Activated CD4-positive, alpha-beta T cell treated with anti-CD3 and anti-CD28 coated beads, Interleukin-2, amount 10 ng/mL, durations not matched to agents 24 days and 14 days (primary cell): ENCODE results near the gene PIEZO2. TPM values are rescaled to one million over a fixed set of nuclear protein-coding genes. Genes with fewer than 3 reads are reported as not detected.
"Not testable (repeated sequence)": the region's sequence is repeated elsewhere in the genome, so short reads cannot be mapped to it uniquely, and the experiment has no call there.

Experiments used
- DNase-seq: peaks from one replicate; pipeline ENCODE4 v3.0.0; 2022
- H3K27ac Mint-ChIP-seq: one replicate; pipeline ENCODE4 v1.8.0; 2022; ENCODE audit warnings: mild to moderate bottlenecking, mixed read lengths
- H3K27me3 Mint-ChIP-seq: one replicate; pipeline ENCODE4 v1.8.0; 2022; ENCODE audit warnings: mixed read lengths
- H3K36me3 Mint-ChIP-seq: one replicate; pipeline ENCODE4 v1.8.0; 2022; ENCODE audit warnings: low read depth, mild to moderate bottlenecking, mixed read lengths
- H3K4me1 Mint-ChIP-seq: one replicate; pipeline ENCODE4 v1.8.0; 2021; ENCODE audit warnings: mixed read lengths
- H3K4me3 Mint-ChIP-seq: one replicate; pipeline ENCODE4 v1.8.0; 2022; ENCODE audit warnings: mild to moderate bottlenecking, moderate library complexity, mixed read lengths
- H3K9me3 Mint-ChIP-seq: one replicate; pipeline ENCODE4 v1.8.0; 2021; ENCODE audit warnings: mixed read lengths
- intact Hi-C: fragments of 100-400 bp; cut with micrococcal nuclease; formaldehyde crosslinking; loops from one replicate; pipeline ENCODE4 v1.15.1; 2023
- total RNA-seq: library from RNA; stranded (reverse); gene quantifications from 2 replicates; pipeline ENCODE4 v1.2.3, GENCODE V29; 2022

The PIEZO2 gene
- total RNA-seq, 1 donor from 2014 or later = not detected

DNA sequence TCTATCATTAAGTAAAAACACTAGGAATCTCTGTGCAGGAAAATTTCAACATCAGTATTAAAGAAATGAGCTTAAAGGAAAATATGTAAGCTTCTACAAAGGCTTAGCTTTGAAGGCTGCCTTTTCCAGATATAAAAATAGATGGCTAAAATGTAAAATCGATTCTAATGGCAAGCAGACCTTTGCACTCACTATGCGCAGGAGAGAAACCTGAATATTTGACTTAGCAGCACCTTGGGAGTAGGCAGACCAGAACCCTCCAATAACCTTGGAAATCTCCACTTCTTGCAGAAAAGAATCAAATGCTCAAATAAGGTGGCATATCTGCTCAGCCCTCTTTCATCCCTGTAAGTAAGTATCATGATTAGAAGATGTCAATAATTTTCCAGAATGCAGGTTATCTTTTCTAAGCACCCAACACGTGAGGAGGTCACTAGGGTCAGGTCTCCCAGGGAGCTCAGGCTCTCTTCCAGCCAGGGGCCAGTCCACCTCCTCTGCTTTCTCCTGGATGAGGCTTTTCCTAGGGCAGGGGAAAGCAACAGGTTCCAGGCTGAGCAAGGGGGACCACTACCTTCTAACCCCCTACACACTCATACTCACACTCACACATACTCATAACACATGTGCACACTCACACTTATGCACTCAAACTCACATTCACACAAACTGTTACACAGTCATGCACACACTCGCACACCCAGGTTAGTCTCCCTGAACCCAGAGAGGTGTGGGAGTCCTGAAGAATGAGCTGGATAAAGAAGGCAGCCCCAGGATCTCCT, 3.8 kb downstream of the PIEZO2 start:
- Mint-ChIP-seq H3K27ac (no peak overlapping the region), H3K9me3 (no peaks in the 10 kb centered on the region), H3K4me3 (no peak overlapping the region), H3K4me1 (peaks cover 2% of the 10 kb centered on the region), H3K27me3 (peaks cover 27% of the 10 kb centered on the region), H3K36me3 (no peaks in the 10 kb centered on the region)
- intact Hi-C loops = no loop called here
- DNase-seq = no peak

DNA sequence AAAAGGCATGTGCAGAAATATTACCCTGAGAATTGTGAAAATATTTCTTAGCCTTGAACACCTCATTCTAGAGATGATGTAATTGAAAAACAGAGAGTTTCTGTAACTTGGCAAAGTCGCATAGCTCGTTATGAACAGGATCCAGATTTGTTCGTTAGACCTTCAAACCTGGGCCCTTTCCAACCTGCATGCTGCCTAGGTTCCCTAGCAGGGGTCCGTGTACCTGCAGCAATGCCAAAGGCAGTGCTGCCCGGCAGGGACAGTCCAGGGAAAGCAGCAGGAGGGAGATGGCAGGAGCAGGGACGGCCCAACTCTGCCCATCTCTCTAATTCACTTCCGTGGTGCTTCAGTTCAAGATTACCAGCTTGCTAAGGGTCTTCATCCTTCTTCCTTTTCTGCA, 12.0 kb downstream of the PIEZO2 start:
- DNase-seq = no peak
- H3K4me1 Mint-ChIP-seq = no peaks in the 10 kb centered on the region
- no peak overlapping the region for H3K4me3 Mint-ChIP-seq
- no peak overlapping the region for H3K27ac Mint-ChIP-seq
- intact Hi-C loops = no loop called here
- H3K9me3 Mint-ChIP-seq = no peaks in the 10 kb centered on the region
- H3K27me3 Mint-ChIP-seq = no peaks in the 10 kb centered on the region
- H3K36me3 Mint-ChIP-seq = no peaks in the 10 kb centered on the region

DNA sequence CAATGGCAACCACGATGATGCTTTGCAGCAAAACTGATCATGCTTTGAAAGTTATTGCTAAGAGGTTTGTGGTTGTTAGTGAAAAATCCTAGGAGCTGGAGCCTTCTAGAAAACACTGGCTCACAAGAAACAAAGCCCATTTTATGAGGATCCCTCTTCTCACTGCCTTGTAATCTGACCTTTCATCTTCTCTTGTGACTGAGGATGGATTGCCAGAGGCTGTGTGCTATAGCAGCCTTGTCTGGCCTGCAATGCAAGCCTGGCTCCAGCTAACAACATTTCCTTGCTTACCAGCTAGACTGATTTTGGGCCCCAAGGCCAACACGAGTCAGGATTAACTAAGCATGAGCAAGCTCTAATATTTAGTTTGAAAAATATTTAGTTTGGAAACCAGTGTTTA, 13.1 kb downstream of the PIEZO2 start:
- no peaks in the 10 kb centered on the region for H3K36me3 Mint-ChIP-seq
- peaks cover 3% of the 10 kb centered on the region for H3K9me3 Mint-ChIP-seq
- H3K27ac Mint-ChIP-seq = no peak overlapping the region
- no peak for DNase-seq
- intact Hi-C loops = no loop called here
- H3K4me3 Mint-ChIP-seq = no peak overlapping the region
- H3K27me3 Mint-ChIP-seq = no peaks in the 10 kb centered on the region
- H3K4me1 Mint-ChIP-seq = no peaks in the 10 kb centered on the region

DNA sequence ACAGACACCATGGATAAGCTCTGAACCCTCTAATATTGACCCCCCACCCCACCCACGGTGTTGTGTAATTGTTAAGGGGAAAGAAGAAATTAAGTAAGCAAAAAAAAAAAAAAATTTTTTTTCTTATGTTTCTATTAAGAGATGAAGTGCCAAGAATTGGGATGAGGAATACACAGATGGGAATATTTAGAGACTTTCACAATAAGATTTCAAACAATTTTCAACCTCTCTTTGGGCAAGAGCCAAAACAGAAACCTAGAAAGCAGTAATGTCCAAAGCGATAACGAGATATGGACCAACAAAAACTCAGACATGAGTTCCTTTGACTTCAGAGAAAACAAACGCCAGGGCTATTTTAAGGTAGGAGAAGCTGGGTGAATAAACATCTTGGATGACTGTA, 14.4 kb downstream of the PIEZO2 start:
- intact Hi-C loops = no loop called here
- Mint-ChIP-seq H3K27ac (no peak overlapping the region), H3K4me1 (no peaks in the 10 kb centered on the region), H3K4me3 (no peak overlapping the region), H3K27me3 (no peaks in the 10 kb centered on the region), H3K36me3 (no peaks in the 10 kb centered on the region), H3K9me3 (peaks cover 3% of the 10 kb centered on the region)
- DNase-seq = no peak

GRCh38 chr18:11129059-11129458, 20.3 kb downstream of the PIEZO2 start:
- H3K36me3 Mint-ChIP-seq, H3K27ac Mint-ChIP-seq, H3K4me1 Mint-ChIP-seq, DNase-seq, H3K27me3 Mint-ChIP-seq, H3K4me3 Mint-ChIP-seq, intact Hi-C loops: not testable (repeated sequence)
- H3K9me3 Mint-ChIP-seq = peaks cover 10% of the 10 kb centered on the region

DNA sequence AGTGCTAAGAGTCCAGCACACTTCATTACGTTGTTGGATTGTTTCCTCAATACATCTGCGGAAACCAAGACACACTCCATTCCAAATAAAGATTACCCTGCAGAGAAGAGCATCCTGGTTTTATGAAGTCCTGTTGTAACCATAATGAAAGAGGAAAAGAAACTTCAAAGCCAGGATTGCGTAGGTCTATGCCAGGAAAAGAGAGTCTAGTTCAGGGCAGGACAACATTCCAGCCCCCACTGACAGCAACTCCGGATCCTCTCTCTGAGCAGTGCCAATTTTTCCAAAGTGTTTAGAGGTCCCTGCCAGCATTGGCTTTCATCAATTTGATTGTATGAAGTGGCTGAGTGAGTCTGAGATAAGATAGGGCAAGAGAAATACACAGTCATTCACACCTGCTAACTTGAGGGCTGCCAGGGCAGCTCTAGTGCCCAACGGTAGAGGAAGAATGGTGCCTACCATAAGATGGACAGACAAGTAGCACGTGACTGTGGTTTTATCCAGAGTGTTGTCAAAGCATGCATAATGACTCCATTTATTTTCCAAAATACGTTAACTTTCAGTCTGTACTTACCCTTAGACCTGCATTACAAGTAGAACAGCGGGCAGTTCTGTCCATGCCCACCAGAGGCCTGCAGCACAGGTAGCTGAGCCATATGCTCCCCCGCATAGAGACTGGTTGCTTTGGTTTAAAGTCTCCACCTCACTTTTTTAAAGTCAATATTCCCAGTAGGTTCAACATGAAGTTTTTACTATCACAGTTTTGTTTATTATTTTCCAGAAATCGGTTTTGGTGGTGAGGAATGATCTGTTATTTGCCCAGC, 23.7 kb downstream of the PIEZO2 start:
- Mint-ChIP-seq H3K36me3 (no peaks in the 10 kb centered on the region), H3K4me1 (no peaks in the 10 kb centered on the region), H3K27me3 (no peaks in the 10 kb centered on the region), H3K9me3 (peaks cover 7% of the 10 kb centered on the region), H3K27ac (no peak overlapping the region), H3K4me3 (no peak overlapping the region)
- DNase-seq = no peak
- intact Hi-C loops = no loop called here

DNA sequence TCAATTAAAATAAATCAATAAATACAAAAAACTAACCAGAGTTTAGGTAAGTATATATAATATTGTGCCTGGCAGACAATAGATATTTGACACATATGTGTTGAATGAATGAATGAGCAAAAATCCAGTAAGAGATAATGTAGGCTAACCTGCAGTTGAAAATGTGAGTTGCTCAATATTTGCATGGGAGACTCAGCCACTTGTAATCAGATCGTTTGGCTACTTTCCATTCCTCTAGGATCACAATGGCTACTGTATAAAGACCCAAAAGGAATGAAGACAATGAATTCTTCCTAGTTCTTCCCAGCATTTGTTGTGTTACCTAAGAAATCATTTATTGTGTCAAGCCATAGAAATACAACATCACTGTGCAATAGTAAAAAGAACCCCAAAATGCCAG, 25.3 kb downstream of the PIEZO2 start:
- intact Hi-C loops = no loop called here
- no peaks in the 10 kb centered on the region for H3K36me3 Mint-ChIP-seq
- no peak overlapping the region for H3K4me3 Mint-ChIP-seq
- H3K9me3 Mint-ChIP-seq = peaks cover 6% of the 10 kb centered on the region
- H3K27me3 Mint-ChIP-seq = no peaks in the 10 kb centered on the region
- no peak for DNase-seq
- H3K4me1 Mint-ChIP-seq = no peaks in the 10 kb centered on the region
- H3K27ac Mint-ChIP-seq = no peak overlapping the region

DNA sequence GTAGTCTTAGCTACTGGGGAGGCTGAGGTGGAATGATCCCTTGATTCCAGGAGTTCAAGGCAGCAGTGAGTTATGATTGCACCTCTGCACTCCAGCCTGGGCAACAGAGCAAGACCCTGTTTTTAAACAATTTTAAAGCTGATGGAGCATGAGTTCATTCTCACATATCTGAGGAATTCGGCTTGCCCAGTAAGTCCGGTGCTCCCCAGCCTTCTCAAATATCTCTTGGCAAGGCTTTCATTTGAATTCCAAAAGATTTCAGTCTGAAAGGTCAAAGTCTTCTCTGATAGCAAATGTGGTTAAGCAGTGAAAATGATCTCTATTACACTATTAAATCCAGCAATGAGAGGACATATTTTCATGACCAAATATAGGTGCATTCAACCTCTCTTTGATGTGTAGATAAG, 27.9 kb downstream of the PIEZO2 start:
- no peaks in the 10 kb centered on the region for H3K27me3 Mint-ChIP-seq
- H3K4me3 Mint-ChIP-seq = no peak overlapping the region
- no peak overlapping the region for H3K27ac Mint-ChIP-seq
- no peaks in the 10 kb centered on the region for H3K4me1 Mint-ChIP-seq
- intact Hi-C loops = no loop called here
- DNase-seq = no peak
- no peaks in the 10 kb centered on the region for H3K9me3 Mint-ChIP-seq
- H3K36me3 Mint-ChIP-seq = no peaks in the 10 kb centered on the region

- Mint-ChIP-seq H3K36me3 (no peaks in the 10 kb centered on the region), H3K4me3 (no peak overlapping the region), H3K27me3 (no peaks in the 10 kb centered on the region), H3K9me3 (no peaks in the 10 kb centered on the region), H3K27ac (no peak overlapping the region), H3K4me1 (no peaks in the 10 kb centered on the region)
- intact Hi-C loops = no loop called here
- no peak for DNase-seq
Observed at GRCh38 chr18:11119959-11120587, 29.3 kb downstream of the PIEZO2 start.

GRCh38 chr18:11119550-11119949, 29.8 kb downstream of the PIEZO2 start:
- H3K27me3 Mint-ChIP-seq = no peaks in the 10 kb centered on the region
- no peaks in the 10 kb centered on the region for H3K36me3 Mint-ChIP-seq
- no peaks in the 10 kb centered on the region for H3K4me1 Mint-ChIP-seq
- H3K4me3 Mint-ChIP-seq = no peak overlapping the region
- H3K9me3 Mint-ChIP-seq = no peaks in the 10 kb centered on the region
- DNase-seq = no peak
- H3K27ac Mint-ChIP-seq = no peak overlapping the region
- intact Hi-C loops = no loop called here

- H3K27me3 Mint-ChIP-seq = no peaks in the 10 kb centered on the region
- H3K4me3 Mint-ChIP-seq = no peak overlapping the region
- H3K27ac Mint-ChIP-seq = no peak overlapping the region
- H3K9me3 Mint-ChIP-seq = no peaks in the 10 kb centered on the region
- no peaks in the 10 kb centered on the region for H3K36me3 Mint-ChIP-seq
- intact Hi-C loops = no loop called here
- no peak for DNase-seq
- H3K4me1 Mint-ChIP-seq = no peaks in the 10 kb centered on the region
Observed at GRCh38 chr18:11118051-11118766, 31.2 kb downstream of the PIEZO2 start.

- no peak overlapping the region for H3K27ac Mint-ChIP-seq
- no peaks in the 10 kb centered on the region for H3K9me3 Mint-ChIP-seq
- H3K4me3 Mint-ChIP-seq = no peak overlapping the region
- intact Hi-C loops = no loop called here
- no peaks in the 10 kb centered on the region for H3K27me3 Mint-ChIP-seq
- no peaks in the 10 kb centered on the region for H3K4me1 Mint-ChIP-seq
- H3K36me3 Mint-ChIP-seq = no peaks in the 10 kb centered on the region
- no peak for DNase-seq
Observed at GRCh38 chr18:11115276-11115675, 34.1 kb downstream of the PIEZO2 start.

DNA sequence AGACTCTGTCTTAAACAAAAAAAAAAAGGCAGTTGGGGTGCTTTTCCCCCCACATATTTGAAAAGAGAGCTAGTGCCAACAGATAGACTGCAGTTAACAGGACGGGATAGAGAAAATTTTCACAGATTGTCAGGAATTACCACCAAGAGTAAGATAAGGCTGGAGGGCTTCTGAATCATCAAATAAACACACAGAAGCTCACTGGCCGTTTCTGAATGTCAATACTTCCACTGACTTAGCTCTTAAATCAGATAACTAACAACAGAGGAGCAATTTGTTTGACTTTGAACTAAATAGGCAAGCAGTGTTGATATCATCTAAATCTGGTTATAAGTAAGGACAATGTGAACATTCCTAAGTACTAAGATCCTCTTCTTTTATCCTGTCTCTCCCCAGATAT, 34.7 kb downstream of the PIEZO2 start:
- no peak for DNase-seq
- Mint-ChIP-seq H3K36me3 (no peaks in the 10 kb centered on the region), H3K27me3 (no peaks in the 10 kb centered on the region), H3K9me3 (no peaks in the 10 kb centered on the region), H3K27ac (no peak overlapping the region), H3K4me1 (no peaks in the 10 kb centered on the region), H3K4me3 (no peak overlapping the region)
- intact Hi-C loops = no loop called here

DNA sequence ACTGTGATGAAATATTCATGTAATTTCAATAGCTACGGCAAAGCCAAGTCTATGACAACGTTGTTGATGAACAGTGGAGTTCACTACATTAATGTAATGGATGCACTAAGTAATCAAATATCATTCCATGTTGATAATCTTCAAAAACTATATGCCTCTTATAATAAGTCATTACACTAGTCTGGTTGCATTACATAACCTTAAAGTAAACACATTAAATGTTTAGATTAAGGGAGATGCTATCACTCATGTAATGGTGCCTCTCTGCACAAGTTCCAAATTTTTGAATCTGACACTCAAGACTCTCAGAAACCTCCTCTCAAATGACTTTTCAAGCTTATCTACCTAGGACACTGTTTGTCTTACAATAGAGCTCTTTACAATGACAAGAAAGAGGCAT, 35.4 kb downstream of the PIEZO2 start:
- Mint-ChIP-seq H3K4me1 (no peaks in the 10 kb centered on the region), H3K4me3 (no peak overlapping the region), H3K27me3 (no peaks in the 10 kb centered on the region), H3K27ac (no peak overlapping the region), H3K9me3 (no peaks in the 10 kb centered on the region), H3K36me3 (no peaks in the 10 kb centered on the region)
- DNase-seq = no peak
- intact Hi-C loops = no loop called here
